DMS114 treated with DMSO at 0.1 percent for 48 hours (cell line): ENCODE data around the gene EVA1C.
"Not testable (repeated sequence)": the region's sequence is repeated elsewhere in the genome, so short reads cannot be mapped to it uniquely, and the experiment has no call there.

Experiments used
- DNase-seq: peaks from one replicate; lab custom pipeline; 2025; ENCODE audit not compliant: unreplicated experiment; lab: John Stamatoyannopoulos, UW

Gene EVA1C

DNA sequence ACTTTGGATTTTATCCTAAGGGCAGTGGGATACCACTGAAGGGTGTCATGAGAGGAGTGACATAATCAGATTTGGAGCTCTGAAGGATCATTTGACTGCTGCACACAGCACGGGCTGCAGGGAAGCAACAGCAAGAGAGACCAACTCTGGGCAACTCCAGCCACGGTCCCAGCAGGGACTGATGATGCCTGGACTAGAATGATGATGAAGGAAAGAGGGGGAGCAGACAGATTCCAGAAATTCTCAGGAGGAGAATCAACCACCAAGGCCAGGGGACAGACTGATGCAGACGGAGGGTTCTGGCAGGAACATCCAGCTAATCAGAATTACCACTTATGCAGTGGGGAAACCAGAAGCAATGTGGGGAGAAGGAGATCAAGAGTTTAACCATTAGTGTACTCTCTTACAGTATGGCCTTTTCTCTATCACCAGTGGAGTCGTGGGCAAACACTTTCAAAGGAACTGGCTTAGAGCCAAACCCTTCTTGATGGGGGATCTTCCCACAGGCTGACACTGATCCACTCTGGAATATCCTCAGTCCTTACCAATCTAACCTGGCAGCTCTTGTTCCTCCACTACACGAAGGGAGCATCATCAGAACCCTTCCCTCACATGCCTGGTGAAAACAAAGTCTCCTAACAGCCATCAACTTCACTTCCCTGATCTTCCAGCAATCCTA, 23.0 kb upstream of the EVA1C start:
- DNase-seq: no peak

DNA sequence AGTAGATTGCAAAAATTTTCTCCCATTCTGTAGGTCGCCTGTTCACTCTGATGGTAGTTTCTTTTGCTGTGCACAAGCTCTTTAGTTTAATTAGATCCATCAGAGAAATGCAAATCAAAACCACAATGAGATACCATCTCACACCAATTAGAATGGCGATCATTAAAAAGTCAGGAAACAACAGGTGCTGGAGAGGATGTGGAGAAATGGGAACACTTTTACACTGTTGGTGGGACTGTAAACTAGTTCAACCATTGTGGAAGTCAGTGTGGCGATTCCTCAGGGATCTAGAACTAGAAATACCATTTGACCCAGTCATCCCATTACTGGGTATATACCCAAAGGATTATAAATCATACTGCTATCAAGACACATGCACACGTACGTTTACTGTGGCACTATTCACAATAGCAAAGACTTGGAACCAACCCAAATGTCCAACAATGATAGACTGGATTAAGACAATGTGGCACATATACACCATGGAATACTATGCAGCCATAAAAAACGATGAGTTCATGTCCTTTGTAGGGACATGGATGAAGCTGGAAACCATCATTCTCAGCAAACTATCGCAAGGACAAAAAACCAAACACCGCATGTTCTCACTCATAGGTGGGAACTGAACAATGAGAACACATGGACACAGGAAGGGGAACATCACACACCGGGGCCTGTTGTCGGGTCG, 21.8 kb upstream of the EVA1C start:
- DNase-seq: not testable (repeated sequence)

- DNase-seq: no peak
Measured at GRCh38 chr21:32391755-32392154, 20.8 kb upstream of the EVA1C start.

DNA sequence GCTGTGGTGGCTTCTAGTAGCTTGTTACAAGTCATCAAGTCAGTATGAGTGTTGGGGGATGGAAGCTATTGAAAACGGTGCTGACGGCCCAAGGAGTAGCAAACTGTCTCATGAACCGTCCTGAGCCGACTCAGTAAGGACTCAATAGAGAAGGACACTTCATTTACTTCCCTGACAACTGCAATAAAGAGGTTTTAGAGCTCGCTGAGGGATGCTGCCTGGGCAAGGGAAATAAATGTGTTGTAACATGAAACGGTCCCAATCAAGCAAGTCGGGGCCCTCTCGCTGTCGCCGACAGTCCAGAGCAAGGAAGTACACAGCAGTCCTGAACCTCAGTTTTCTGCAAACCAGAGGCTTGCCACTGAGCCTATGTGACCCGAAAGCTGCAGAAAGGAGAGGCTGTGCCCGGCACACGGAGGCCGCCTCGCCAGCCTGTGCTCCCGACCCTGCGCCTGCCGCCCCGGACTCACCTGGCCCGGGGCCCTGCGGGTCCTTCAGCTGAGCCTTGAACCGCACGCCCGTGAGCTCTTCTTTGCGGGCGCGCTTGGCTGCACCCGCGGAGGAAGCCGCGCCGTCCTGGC, 20.1 kb upstream of the EVA1C start:
- DNase-seq: no peak

DNA sequence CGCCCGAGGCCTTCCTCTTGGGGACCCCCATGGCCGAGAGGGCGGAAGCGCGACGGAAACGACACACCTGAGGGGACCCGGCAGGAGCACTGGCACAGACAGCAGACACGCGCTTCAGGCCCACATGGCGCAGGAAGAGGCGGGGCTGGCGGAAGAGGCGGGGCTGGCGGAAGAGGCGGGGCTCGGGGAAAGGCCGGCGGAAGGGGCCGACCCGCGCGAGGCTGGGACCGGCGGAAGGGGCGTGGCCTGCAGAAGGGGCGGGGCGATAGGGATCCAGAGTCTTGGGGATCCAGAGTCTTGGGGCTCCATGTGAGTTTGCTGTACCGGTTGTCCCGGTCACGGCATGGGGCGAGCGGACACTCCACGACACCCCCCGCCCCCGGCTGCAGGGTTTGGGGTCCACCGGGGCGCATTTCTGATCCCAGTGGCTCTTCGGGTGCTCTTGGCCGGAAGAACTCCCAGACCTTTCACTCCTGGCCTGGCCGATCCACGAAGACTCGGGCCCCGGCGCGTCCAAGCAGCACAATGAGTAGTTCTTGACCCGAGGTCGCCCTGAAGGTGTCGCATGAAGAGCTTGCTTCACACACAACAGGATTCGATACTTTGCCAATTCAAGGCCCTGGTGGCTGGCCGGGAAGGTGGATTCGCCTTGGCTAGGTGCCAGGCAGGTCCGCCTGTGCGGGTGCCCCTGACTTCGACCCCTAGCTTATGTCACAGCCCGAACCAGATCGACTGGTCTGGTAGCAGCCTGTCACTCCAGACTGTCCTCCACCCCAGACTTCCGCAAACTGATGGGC, 19.4 kb upstream of the EVA1C start, which contains the start of gene URB1:
URB1 (minus strand) TSS at position 133 of the 797 bp plus-strand sequence; CDS start at position 31, 102 bp downstream.
- DNase-seq: peak; percentile 56

GRCh38 chr21:32393677-32394001, 18.9 kb upstream of the EVA1C start:
- no peak for DNase-seq

GRCh38 chr21:32403201-32403777, 9.2 kb upstream of the EVA1C start:
- peak; percentile 15 for DNase-seq

DNA sequence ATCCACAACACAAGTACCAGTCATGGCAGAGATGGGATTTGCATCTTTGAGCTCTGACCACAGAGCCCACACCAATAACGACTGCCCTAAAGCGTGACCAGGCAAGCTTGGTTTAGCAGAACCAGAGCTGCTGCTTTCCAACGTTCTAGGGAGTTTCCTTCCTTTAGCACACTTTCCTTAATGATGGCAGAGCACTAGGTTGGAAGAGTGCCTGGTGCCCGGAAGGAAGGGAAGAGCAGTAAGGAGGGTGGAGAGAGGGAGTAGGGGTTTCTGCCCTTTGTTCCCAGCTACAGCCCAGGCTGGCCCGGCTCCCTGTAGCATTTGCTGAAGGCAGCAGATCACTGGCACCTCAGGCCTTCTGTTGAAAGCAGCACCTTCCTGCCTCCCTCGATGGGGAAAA, 6.1 kb upstream of the EVA1C start:
- no peak for DNase-seq

DNA sequence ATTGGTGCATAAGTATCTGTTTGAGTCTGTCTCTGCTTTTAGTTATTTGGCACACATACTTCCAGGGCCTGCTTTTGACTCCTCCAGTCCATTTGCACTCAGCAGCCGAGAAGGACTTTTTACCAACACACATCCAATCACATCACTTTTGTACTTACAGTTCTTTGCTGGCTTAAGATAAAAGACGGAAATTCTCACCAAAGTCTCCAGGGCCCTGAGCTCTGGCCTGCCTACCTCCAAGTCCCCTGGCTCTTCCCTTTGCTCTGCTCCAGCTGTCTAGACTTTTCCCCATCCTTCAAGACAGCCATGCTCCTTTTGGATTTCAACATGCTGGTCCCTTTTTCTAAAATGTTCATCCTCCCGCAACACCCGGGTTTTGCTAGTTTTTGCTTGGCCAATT, 2.2 kb upstream of the EVA1C start:
- DNase-seq: no peak

DNA sequence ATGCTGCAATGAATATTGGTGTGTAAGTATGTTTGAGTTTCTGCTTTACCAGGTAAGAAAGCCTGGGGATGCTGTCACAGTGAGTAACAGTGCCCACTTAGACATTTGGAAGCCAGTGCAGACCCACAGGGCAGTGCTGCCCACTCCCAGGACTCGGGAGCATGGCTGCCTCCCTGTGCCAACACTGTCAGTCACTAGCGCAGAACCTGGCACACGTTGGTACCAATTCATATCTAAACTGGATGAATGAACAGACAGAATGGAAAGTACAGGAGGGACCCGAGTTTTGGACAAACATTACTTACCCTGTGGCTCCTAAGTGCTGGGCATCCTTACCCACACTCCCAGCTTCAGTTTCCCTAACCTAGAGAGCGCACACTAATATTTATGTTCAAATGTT, 1.6 kb upstream of the EVA1C start:
- no peak for DNase-seq

DNA sequence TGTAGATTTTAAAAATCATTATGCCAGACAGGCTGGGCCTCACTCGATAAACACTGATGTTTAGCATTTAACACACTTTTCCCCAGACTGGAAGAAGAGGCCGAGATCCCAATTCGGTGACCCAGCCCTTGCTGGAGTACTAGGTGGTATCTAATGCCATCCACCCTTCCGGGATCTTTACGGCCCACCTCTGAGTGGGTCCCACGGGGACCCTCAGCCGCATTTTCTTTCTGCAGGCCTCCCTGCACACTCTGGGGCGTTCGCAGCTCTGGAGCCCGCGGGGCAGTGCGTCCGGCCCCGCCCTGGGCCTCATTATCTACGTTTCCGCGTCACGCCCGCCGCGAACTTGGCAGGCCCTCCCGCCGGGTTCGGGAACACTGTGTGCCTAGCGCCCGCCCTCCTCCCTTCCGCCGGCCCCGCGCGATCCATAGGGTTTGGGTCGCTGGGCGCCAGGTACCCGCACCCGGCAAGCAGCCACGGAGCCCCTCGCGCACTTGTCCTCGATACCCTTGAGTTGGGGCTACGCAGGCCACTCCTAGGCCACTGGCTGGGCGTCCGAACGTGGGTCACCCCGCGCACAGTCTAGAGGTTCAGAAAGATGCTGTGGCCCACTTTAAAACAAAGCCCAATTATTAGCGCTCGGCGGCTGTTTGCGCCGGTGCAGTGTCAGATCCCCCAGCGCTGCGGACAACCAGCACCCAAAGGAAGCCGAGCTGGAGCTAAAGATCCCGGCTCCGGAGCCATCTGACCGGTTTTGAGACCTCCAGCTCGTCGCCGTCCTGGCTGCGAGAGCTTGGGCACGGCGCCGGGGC, 950 bp upstream of the EVA1C start:
- no peak for DNase-seq

- no peak for DNase-seq
Measured at GRCh38 chr21:32413015-32413504, 554 bp downstream of the EVA1C start.

GRCh38 chr21:32413697-32414578, 1.4 kb downstream of the EVA1C start:
- DNase-seq: no peak

GRCh38 chr21:32414579-32415358, 2.3 kb downstream of the EVA1C start:
- DNase-seq: no peak

GRCh38 chr21:32415451-32416398, 3.2 kb downstream of the EVA1C start:
- no peak for DNase-seq

- no peak for DNase-seq
Measured at GRCh38 chr21:32418146-32418545, 5.6 kb downstream of the EVA1C start.

- no peak for DNase-seq
Measured at GRCh38 chr21:32422064-32422463, 9.6 kb downstream of the EVA1C start.
